GM12873 (cell line): ENCODE data around the gene GSC.

Experiments
- TF ChIP-seq, protein P1 (sequence below): IDR thresholded peaks from 2 replicates; pipeline ENCODE4 v1.5.1; 2012; ENCODE audit warnings: low read depth, mild to moderate bottlenecking, moderate library complexity, low read length, control low read depth; ENCODE audit not compliant: insufficient read depth; ENCODE audit errors: missing control alignments

GSC gene

DNA sequence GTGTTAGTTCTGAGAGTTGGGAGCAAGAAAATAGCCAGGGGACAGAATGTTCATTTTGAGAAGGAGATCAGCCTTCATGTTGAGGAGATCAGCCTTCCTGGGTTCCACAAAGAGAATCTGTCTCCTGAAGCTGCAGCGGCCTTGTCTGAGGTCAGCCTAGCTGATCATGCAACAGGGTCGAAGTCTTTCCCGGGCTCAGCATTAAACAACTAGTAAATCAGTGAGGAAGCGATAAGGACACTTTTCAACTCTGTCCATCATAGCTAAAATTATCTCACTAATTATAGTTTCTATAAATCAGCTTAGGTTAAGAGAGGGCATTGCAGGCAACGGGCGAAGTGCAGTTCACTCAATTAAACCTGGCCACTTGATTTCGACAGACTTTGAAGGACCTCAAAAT lies 7.5 kb downstream of the GSC start:
- TF ChIP-seq, protein P1, sequence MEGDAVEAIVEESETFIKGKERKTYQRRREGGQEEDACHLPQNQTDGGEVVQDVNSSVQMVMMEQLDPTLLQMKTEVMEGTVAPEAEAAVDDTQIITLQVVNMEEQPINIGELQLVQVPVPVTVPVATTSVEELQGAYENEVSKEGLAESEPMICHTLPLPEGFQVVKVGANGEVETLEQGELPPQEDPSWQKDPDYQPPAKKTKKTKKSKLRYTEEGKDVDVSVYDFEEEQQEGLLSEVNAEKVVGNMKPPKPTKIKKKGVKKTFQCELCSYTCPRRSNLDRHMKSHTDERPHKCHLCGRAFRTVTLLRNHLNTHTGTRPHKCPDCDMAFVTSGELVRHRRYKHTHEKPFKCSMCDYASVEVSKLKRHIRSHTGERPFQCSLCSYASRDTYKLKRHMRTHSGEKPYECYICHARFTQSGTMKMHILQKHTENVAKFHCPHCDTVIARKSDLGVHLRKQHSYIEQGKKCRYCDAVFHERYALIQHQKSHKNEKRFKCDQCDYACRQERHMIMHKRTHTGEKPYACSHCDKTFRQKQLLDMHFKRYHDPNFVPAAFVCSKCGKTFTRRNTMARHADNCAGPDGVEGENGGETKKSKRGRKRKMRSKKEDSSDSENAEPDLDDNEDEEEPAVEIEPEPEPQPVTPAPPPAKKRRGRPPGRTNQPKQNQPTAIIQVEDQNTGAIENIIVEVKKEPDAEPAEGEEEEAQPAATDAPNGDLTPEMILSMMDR: no peak

DNA sequence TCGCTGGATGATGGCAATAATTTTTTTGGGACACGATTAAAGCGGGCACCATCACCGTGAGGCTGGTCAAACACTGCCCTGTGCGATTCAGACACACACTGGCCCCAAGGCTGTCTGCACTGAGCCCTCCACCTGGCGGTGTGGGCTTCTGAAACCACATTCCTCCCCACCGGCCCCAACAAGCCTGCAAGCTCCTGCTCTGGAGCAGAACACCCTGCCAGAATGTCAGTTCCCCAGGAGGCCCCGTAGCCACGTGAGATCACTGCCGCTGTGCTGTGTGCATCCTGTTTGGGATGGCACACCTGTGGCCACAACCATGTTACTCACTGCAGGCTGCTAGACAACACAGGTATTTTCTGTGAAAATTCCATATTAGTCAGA lies 7.9 kb downstream of the GSC start:
- TF ChIP-seq, protein P1: no peak

DNA sequence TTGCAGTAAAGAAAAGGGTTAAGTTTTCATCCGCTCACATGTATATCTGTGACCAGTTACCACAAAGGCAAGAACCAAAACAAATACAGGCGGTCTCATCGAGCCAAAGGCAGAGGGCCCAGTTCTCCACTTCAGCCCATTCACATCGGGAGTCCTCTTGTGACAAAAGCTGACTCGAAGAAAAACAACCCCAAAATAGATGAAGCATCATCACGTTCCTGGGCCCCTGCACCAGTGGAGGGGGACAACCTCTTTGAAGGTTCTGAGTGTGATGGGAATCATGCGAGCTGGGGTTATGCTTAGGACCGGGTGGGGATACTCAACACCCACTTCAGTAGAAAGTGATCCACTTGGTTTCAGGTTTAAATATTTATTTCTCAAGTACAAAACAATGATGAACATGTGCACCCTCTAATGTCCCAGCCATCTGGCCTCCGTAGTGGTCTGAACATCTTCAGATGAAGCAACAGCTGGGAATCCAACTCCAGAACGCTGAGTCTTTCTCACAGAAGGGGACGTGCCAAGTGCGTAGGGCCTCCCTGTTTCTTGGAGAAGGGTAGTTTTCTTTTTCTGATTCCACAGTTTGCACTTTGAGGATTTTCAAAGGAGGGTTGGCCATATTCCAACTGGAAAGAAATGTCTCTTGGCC lies 8.4 kb downstream of the GSC start:
- TF ChIP-seq, protein P1: no peak

DNA sequence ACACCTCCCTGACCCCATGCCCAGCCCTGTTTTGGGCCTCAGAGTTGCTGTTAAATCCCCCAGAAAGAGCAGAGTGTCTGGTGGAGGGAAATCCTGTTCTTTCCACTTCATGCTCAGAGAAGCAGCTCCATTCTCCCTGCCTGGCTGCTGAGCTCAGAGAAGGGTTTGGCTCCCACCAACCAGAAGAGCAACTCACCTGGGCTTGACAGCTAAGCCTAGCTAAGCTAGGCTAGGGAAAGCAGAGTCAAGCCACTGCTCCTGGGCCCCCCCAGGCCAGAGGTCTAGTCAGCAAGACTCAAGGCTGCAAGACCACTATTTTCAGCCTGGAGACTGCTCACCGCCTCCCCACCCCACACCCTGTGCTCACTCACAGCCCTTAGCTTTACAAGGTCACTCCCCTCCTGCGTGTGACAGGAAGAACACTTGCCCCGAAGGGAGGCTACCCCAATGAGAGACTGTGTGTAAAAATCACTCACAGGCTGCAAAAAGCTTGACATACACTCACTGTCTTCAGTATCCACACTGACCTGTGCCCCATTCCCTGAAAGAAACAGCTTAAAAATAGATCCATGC lies 13.5 kb downstream of the GSC start:
- TF ChIP-seq, protein P1: no peak

DNA sequence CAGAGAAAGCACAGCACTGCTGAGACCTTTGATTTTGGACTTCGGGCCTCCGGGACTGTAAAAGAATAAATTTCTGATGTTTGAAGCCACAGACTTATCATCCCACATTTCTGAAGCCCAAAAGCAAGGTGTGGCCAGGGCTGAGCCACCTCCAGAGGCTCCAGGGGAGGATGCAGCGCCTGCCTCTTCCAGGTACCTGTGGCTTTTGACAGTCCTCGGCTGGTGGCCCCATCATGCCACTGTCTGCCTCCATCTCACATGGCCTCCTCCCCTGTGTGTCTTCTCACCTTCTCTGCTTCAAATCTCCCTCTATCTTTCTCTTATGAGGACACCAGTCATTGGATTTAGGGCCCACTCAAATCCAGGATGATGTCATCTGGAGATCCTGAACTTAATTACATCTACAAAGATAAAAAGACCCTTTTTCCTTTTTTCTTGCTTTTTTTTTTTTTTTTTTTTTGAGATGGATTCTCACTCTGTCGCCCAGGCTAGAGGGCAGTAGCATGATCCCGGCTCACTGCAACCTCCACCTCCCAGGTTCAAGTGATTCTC lies 15.4 kb downstream of the GSC start:
- TF ChIP-seq, protein P1: no peak

DNA sequence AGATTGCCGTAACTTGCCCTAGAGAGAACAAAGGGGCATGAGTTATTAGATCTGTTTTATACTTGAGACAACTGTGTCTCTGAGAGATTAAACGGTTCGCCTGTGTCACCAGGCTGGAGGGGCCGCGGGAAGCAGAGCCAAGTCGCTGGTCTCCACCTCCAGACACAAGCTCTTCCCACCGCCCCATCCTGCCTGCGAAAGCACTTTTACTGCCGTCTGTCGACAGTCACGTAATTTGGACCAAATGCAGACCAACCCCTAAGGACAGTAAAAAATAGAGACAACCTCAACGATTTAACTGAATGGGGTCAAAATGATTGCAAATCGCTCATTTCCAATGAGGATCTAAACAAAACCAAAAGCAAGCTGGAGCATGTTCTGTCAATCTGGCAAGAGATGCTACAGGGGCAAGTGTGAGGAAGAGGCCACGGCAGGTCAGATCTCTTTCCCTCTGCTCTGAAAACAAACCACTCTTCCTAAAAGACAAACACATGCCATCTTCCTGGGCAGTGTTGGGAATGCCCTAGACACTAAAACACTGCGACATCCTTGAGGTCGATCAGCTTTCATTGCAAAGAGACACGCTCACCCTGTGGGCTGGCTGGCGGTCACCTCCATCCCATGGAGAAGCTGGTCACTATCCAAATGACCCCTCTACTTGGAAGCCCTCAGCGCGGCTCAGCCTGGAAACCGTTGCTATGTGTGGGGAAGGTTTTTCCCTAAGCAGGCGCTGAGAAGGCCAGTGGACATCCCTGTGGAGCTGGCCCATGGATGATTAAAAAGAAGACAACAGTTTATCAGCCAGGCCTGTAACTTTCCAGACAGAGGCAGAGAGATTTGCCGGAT lies 17.1 kb downstream of the GSC start:
- TF ChIP-seq, protein P1: no peak

DNA sequence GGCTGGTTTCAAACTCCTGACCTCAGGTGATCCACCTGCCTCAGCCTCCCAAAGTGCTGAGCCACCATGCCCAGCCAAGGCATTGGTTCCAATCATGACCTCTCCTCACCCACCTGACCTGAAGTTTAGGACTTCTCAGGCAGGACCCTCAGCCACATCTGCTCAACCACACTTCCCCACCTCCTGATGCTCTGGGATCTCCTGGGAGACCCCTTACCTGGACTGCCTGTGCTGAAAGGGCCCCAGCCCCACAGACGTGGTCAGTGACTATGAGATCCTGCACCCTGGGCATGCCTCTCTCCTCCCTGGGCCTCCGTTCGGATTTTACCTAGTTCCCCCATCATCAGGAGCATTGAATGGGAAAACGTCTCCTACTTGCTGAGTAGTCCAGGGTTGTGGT lies 18.0 kb downstream of the GSC start:
- TF ChIP-seq, protein P1: no peak
